Left lung (tissue), 10 donors: ENCODE results near the gene MAPK8IP3. TPM values are rescaled to one million over a fixed set of nuclear protein-coding genes. Genes with fewer than 3 reads are reported as not detected.

Experiments
- ATAC-seq: fragments of 200-7000 bp; cut with Tn5 transposase; one replicate; pipeline ENCODE4 v1.9.1; 2020; ENCODE audit warnings: moderate library complexity
- DNase-seq, 4 donors: peaks; one replicate each; pipeline ENCODE4 v3.0.0-alpha.2; 2013 to 2020
- H3K27ac ChIP-seq, 2 donors: fragments of 200-600 bp; sonication (generic) in 1 of 2; one replicate each; pipeline versions ENCODE4 v1.5.0 to v1.8.0; 2020 to 2021
- H3K27me3 ChIP-seq, 2 donors: fragments of 200-600 bp; sonication (generic) in 1 of 2; one replicate each; pipeline versions ENCODE4 v1.5.0 to v1.8.0; 2020 to 2021
- H3K36me3 ChIP-seq, 2 donors: fragments of 200-600 bp; sonication (generic) in 1 of 2; one replicate each; pipeline versions ENCODE4 v1.5.0 to v1.8.0; 2020 to 2021
- H3K4me1 ChIP-seq, 2 donors: fragments of 200-600 bp; one replicate each; pipeline ENCODE4 v1.8.0; 2021
- H3K4me3 ChIP-seq, 2 donors: fragments of 200-600 bp; sonication (generic) in 1 of 2; one replicate each; pipeline versions ENCODE4 v1.5.0 to v1.8.0; 2020 to 2021; ENCODE audit warnings: mild to moderate bottlenecking in 1 of 2
- H3K9me3 ChIP-seq, 2 donors: fragments of 200-600 bp; sonication (generic) in 1 of 2; one replicate each; pipeline versions ENCODE4 v1.5.0 to v1.8.0; 2020 to 2021
- intact Hi-C, 2 donors: fragments of 100-400 bp; cut with DNase I; formaldehyde crosslinking; loops; one replicate each; pipeline versions ENCODE4 v1.11.2 to v1.14.2; 2022
- polyA plus RNA-seq, 6 donors: library from polyadenylated mRNA; unstranded; fragments of 120-200 nt; gene quantifications; one replicate each; pipeline ENCODE4 v1.2.1, GENCODE V29; 2013; ENCODE audit not compliant: insufficient read length in 6 of 6
- total RNA-seq, 2 donors: library from RNA; stranded (reverse); fragmentation: NEBNext Ultra II Directional; extraction: Animal tissue kit (Norgen Biotek cat#: 25700); gene quantifications; one replicate each; pipeline ENCODE4 v1.2.1, GENCODE V29; 2021
- TF ChIP-seq, protein P1 (sequence below), 2 donors: fragments of 200-600 bp; sonication (generic) in 1 of 2; IDR thresholded peaks; one replicate each; pipeline versions ENCODE4 v1.5.0 to v1.8.0; 2021; ENCODE audit warnings: antibody characterized with exemption in 2 of 2
- donor health status: DM: no; HTN: yes; CAD: no.
- donor health status: DM: no; HTN: no; CAD: no.

Gene MAPK8IP3
- total and polyA plus RNA-seq, 8 donors: 48.1 to 85.9 (median 64.0) TPM

DNA sequence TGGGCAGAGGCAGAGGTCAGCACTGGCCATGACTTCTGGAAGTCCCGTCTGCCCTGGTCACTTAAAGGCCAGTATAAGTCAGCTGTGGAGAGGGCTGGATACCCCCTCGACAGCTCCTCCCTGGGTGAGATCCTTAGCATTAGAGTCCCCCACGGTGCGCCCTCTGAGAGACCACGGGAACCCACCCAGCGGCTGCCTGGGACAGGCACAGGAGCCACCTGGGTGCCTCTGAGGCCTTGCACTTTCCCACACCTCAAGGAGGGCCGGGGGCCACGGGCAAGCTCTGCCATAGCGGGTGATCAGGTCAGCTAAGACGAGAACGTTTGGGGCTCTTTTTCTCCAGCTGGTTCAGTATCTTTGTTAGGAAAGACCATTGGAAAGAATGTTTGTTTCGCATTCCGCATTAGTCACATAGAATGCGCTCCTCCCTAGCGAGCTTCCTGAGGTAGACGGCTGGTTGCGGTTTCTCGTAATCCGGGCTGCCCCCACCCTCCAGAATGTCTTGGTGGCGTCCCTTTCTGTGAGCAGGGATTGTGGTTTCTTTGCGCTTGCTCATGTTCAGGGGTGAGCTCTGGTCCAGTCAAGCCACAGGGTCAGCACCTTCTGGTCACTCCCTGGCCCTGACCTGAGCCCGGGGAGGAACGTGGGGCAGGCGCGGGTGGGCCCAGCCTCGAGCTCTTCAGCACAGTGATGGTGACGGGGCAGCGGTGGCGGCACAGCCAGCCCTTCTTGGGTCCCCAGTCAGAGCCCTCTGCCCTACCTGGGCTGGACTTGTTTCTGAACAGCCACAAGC lies 40.1 kb downstream of the MAPK8IP3 start:
- H3K4me3 ChIP-seq: no peak overlapping the region
- H3K36me3 ChIP-seq: peaks cover 0 to 97% of the 10 kb centered on the region in 2 donors
- H3K27me3 ChIP-seq: no peaks in the 10 kb centered on the region
- ATAC-seq: no peak
- TF ChIP-seq, protein P1, sequence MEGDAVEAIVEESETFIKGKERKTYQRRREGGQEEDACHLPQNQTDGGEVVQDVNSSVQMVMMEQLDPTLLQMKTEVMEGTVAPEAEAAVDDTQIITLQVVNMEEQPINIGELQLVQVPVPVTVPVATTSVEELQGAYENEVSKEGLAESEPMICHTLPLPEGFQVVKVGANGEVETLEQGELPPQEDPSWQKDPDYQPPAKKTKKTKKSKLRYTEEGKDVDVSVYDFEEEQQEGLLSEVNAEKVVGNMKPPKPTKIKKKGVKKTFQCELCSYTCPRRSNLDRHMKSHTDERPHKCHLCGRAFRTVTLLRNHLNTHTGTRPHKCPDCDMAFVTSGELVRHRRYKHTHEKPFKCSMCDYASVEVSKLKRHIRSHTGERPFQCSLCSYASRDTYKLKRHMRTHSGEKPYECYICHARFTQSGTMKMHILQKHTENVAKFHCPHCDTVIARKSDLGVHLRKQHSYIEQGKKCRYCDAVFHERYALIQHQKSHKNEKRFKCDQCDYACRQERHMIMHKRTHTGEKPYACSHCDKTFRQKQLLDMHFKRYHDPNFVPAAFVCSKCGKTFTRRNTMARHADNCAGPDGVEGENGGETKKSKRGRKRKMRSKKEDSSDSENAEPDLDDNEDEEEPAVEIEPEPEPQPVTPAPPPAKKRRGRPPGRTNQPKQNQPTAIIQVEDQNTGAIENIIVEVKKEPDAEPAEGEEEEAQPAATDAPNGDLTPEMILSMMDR (IDR thresholded peaks at IDR 0.05): no peak
- intact Hi-C loops: no loop called here
- DNase-seq: peak in 1 of 4 donors; percentile 72
- H3K4me1 ChIP-seq: no peaks in the 10 kb centered on the region
- no peak overlapping the region for H3K27ac ChIP-seq
- H3K9me3 ChIP-seq: no peaks in the 10 kb centered on the region

- Histone ChIP-seq H3K4me1 (no peaks in the 10 kb centered on the region), H3K27ac (no peak overlapping the region), H3K36me3 (peaks cover 0 to 97% of the 10 kb centered on the region in 2 donors), H3K4me3 (no peak overlapping the region), H3K9me3 (no peaks in the 10 kb centered on the region), H3K27me3 (no peaks in the 10 kb centered on the region)
- DNase-seq: peak in 1 of 4 donors; percentile 71
- intact Hi-C loops: no loop called here
- TF ChIP-seq, protein P1 (IDR thresholded peaks at IDR 0.05): no peak
- ATAC-seq: no peak
Observed at GRCh38 chr16:1746693-1747195, 40.7 kb downstream of the MAPK8IP3 start.

DNA sequence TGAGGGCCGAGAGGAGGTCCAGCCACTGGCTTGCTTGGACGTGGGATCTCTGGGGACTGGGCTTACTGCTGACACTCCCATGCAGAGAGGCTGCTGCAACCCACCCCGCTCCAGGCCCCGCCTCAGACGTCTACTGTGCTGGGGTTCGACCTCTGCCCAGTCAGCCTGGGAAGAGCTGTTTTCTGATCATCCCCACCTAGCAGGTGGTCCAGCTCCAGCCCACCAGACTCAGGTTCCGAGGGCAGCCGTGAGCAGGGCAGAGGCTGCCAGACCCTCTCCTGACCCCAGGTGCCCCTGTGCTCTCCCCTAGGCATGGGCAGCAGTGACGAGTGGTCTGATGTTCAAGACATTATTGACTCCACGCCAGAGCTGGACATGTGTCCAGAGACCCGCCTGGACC lies 41.9 kb downstream of the MAPK8IP3 start:
- intact Hi-C loops: no loop called here
- no peak for DNase-seq
- Histone ChIP-seq H3K27me3 (no peaks in the 10 kb centered on the region), H3K9me3 (no peaks in the 10 kb centered on the region), H3K27ac (no peak overlapping the region), H3K4me1 (no peaks in the 10 kb centered on the region), H3K36me3 (peaks cover 0 to 100% of the 10 kb centered on the region in 2 donors), H3K4me3 (no peak overlapping the region)
- TF ChIP-seq, protein P1 (IDR thresholded peaks at IDR 0.05): no peak
- ATAC-seq: no peak

GRCh38 chr16:1749152-1750117 lies 43.4 kb downstream of the MAPK8IP3 start:
- TF ChIP-seq, protein P1 (IDR thresholded peaks at IDR 0.05): no peak
- Histone ChIP-seq H3K4me3 (no peak overlapping the region), H3K4me1 (no peaks in the 10 kb centered on the region), H3K27ac (no peak overlapping the region), H3K9me3 (no peaks in the 10 kb centered on the region), H3K36me3 (peaks cover 0 to 99% of the 10 kb centered on the region in 2 donors), H3K27me3 (no peaks in the 10 kb centered on the region)
- no peak for ATAC-seq
- intact Hi-C loops: no loop called here
- no peak for DNase-seq
